ENCODE results near the gene FAM72D. TPM values are rescaled to one million over a fixed set of nuclear protein-coding genes. Genes with fewer than 3 reads are reported as not detected.
A peak's percentile ranks its signal among the peaks of the same experiment; 100 is the strongest.
"Not testable (repeated sequence)": the region's sequence is repeated elsewhere in the genome, so short reads cannot be mapped to it uniquely, and the experiment has no call there.

The FAM72D gene
- total RNA-seq, 2 experiments from 2014 or later: 21.0 to 23.2 TPM

GRCh38 chr1:145103294-145103693, 7.5 kb downstream of the FAM72D start:
- H3K36me3 Mint-ChIP-seq (ENCODE audit: low read depth); ATAC-seq; intact Hi-C loops (cut with micrococcal nuclease); H3K27ac Mint-ChIP-seq; H3K27me3 Mint-ChIP-seq; POLR2A ChIA-PET; CTCF ChIA-PET; DNase-seq; H3K4me1 Mint-ChIP-seq (ENCODE audit: low read depth); H3K4me3 Mint-ChIP-seq; H3K9me3 Mint-ChIP-seq: not testable (repeated sequence)

GRCh38 chr1:145111674-145112073, 15.9 kb downstream of the FAM72D start:
- H3K4me1 Mint-ChIP-seq (ENCODE audit: low read depth); DNase-seq; H3K27ac Mint-ChIP-seq; POLR2A ChIA-PET; H3K9me3 Mint-ChIP-seq; intact Hi-C loops (cut with micrococcal nuclease); ATAC-seq; H3K27me3 Mint-ChIP-seq; H3K36me3 Mint-ChIP-seq (ENCODE audit: low read depth); CTCF ChIA-PET; H3K4me3 Mint-ChIP-seq: not testable (repeated sequence)

GRCh38 chr1:145112703-145113102, 16.9 kb downstream of the FAM72D start:
- H3K4me1 Mint-ChIP-seq (ENCODE audit: low read depth): not testable (repeated sequence)

DNA sequence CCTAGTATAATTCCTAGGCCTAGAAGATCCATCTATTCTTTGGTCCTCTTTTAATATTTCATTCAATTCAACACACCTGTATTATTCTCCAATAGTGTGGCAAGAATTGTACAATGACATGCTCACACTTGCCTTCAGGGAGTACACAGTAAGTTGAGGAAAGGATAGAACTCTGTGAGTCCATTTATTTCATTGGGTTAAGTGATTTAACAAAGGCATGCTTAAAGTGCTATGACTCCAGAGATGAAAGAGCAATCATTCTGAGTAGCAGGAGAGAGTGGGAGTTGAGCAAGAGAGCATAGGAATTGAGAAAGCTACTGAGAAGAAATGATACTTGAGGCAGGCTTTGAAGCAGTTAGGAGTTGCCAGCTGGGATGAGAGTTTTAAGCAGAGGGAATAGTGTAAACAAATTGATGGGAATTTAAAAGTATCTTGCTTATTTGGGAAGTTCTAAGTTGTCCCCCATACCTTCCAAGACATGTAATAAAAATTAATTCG, 18.8 kb downstream of the FAM72D start:
- H3K4me3 Mint-ChIP-seq; H3K36me3 Mint-ChIP-seq (ENCODE audit: low read depth); H3K4me1 Mint-ChIP-seq (ENCODE audit: low read depth); H3K27me3 Mint-ChIP-seq; ATAC-seq; H3K27ac Mint-ChIP-seq; DNase-seq; CTCF ChIA-PET; POLR2A ChIA-PET; intact Hi-C loops (cut with micrococcal nuclease); H3K9me3 Mint-ChIP-seq: not testable (repeated sequence)

More at GRCh38 chr1:145112703-145113102, 16.9 kb downstream of the FAM72D start:
- POLR2A ChIA-PET; intact Hi-C loops (cut with micrococcal nuclease); H3K36me3 Mint-ChIP-seq (ENCODE audit: low read depth); H3K27me3 Mint-ChIP-seq; H3K9me3 Mint-ChIP-seq; DNase-seq; H3K27ac Mint-ChIP-seq; CTCF ChIA-PET; ATAC-seq; H3K4me3 Mint-ChIP-seq: not testable (repeated sequence)

DNA sequence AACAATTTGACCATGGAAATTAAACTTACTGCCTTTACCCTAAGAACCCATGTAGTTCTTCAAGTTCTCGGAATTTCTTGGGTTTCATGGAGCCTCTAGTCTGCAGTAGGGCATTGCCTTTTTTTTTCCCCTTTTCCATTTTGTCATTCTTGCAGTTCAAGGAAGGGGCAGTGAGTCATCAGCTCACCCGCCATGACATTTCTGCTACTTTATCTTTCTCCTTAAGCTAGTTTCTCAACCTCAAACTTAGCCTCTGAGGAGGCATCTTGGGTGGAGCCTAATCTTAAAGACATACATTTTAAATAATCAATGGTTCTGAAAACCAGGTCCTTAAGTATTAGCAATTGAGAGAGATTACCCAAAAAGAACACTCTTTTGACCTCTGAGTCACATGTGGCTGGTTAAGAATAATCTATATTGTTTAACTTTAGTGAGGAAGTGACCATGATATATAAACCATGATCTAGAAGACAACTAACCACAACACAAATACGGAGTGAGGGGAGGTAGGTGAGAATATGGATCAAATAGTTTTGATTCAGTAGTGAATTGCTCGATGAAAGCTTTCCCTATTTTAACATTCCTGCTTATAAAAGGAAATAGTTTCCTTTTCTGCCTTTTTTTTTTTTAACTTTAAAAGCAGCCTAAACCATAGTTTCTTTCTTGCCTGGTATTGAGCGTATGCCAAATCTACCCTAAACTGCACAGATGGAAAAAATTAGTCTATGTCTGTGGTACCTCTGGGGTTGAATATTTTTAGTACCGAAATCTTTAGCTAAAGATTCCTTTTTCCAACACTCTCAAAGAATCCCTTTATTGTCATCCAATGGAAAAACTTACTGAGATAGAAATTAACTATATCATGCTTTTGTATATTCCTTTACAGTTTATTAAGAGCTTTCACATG, 20.1 kb downstream of the FAM72D start:
- peak; percentile 69 for ATAC-seq
- H3K4me1 Mint-ChIP-seq (ENCODE audit: low read depth); intact Hi-C loops (cut with micrococcal nuclease); POLR2A ChIA-PET; H3K4me3 Mint-ChIP-seq; CTCF ChIA-PET; H3K36me3 Mint-ChIP-seq (ENCODE audit: low read depth); H3K27ac Mint-ChIP-seq; H3K9me3 Mint-ChIP-seq; DNase-seq; H3K27me3 Mint-ChIP-seq: not testable (repeated sequence)

DNA sequence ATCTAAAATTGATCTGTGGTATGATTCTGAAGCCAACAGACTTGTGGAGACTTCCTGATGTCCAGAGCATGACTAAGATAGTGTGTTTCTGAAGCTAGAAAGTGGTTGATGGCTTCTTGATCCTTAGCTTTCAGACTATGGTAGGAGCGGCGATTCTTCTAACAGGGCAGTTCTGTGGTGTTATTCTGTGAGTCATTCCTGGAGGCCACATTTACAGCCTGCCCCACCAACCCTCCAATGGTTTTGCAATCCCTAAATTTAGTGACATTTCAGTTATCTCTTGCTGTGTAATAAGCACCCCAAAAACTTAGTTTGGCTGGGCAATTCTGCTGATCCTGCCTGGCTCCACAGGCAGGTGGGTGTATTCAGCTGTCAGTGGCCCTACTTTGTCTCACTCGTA, 24.1 kb downstream of the FAM72D start:
- H3K27me3 Mint-ChIP-seq; H3K9me3 Mint-ChIP-seq; CTCF ChIA-PET; H3K36me3 Mint-ChIP-seq (ENCODE audit: low read depth); DNase-seq; POLR2A ChIA-PET; H3K4me1 Mint-ChIP-seq (ENCODE audit: low read depth); intact Hi-C loops (cut with micrococcal nuclease); H3K4me3 Mint-ChIP-seq; H3K27ac Mint-ChIP-seq; ATAC-seq: not testable (repeated sequence)

DNA sequence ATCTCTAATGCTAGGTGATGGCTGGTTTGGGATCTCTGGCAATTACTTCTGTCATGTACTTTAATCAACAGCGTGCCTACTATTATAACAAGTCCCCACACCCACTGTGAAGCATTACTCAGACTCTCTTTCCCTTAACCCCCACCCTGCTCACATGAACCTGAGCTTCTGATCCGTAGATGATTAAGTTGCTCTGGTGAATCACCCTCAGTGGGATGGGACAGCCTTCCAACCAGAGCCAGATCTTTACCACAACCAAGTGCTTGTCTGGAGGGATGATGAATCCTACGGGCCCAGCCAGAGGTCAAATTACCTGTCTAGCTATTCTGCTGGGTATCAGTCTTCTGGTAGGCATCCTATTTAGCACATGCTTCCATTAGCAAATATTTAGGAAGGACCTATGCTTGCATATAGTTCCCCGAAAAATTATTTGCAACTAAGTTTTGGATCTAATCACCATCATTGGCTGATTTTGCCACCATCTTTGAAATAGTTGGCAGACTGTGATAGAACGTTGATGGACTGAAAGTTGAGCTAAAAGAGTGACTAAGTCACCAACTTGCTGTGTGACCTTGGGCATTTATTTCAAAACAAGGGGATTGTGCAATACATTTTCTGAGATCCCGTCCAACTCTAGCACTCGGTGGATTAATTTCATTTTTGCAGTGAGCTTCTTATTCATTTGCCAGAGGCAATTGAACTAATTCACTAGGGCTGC, 26.7 kb downstream of the FAM72D start:
- H3K36me3 Mint-ChIP-seq (ENCODE audit: low read depth); intact Hi-C loops (cut with micrococcal nuclease); H3K27ac Mint-ChIP-seq; POLR2A ChIA-PET; CTCF ChIA-PET; H3K9me3 Mint-ChIP-seq; H3K27me3 Mint-ChIP-seq; DNase-seq; H3K4me3 Mint-ChIP-seq; ATAC-seq; H3K4me1 Mint-ChIP-seq (ENCODE audit: low read depth): not testable (repeated sequence)

- H3K4me3 Mint-ChIP-seq; CTCF ChIA-PET; H3K27ac Mint-ChIP-seq; H3K27me3 Mint-ChIP-seq; intact Hi-C loops (cut with micrococcal nuclease); H3K9me3 Mint-ChIP-seq; DNase-seq; H3K4me1 Mint-ChIP-seq (ENCODE audit: low read depth); ATAC-seq; POLR2A ChIA-PET; H3K36me3 Mint-ChIP-seq (ENCODE audit: low read depth): not testable (repeated sequence)
Measured at GRCh38 chr1:145123062-145123395, 27.3 kb downstream of the FAM72D start.

DNA sequence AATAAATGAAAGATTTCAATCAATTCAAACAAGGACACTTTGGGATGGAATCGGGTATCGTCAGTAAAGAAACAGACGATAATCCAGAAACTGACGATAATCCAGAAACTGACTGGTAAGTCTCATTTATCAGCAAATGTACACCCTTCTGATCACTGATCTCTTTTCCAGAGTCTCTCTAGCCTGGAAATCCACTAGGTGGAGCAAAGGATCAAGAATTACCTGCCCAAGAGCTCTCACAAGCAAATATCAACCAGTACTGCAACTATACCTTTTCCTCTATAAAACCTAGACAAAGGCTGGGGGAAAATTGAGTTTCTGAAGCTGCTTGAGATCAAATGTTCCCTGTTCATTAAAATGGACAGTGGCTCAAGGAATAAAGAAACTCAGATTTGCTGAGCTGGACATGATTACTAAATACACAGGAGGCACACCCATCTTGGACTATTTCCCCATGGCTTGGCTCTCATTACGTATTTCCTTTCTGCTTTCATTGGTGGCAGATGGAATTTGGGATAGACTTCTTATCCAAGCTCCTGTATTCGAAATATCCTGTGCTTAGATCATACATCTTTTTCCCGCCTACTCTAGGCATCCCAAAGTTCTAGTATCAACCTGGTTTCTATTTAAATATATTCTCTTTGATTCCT, 28.3 kb downstream of the FAM72D start:
- H3K27me3 Mint-ChIP-seq; intact Hi-C loops (cut with micrococcal nuclease): not testable (repeated sequence)
- peak; percentile 56 for ATAC-seq

GRCh38 chr1:145125112-145125511, 29.3 kb downstream of the FAM72D start:
- CTCF ChIA-PET; H3K27ac Mint-ChIP-seq; H3K27me3 Mint-ChIP-seq; H3K4me1 Mint-ChIP-seq (ENCODE audit: low read depth); POLR2A ChIA-PET; ATAC-seq; DNase-seq; H3K9me3 Mint-ChIP-seq; H3K36me3 Mint-ChIP-seq (ENCODE audit: low read depth); H3K4me3 Mint-ChIP-seq; intact Hi-C loops (cut with micrococcal nuclease): not testable (repeated sequence)

More for the DNA sequence above, 28.3 kb downstream of the FAM72D start:
- H3K36me3 Mint-ChIP-seq (ENCODE audit: low read depth); CTCF ChIA-PET; H3K9me3 Mint-ChIP-seq; H3K4me3 Mint-ChIP-seq; H3K27ac Mint-ChIP-seq; H3K4me1 Mint-ChIP-seq (ENCODE audit: low read depth); POLR2A ChIA-PET; DNase-seq: not testable (repeated sequence)

GRCh38 chr1:145127144-145127543, 31.4 kb downstream of the FAM72D start:
- DNase-seq; H3K36me3 Mint-ChIP-seq (ENCODE audit: low read depth); CTCF ChIA-PET; POLR2A ChIA-PET; H3K27me3 Mint-ChIP-seq; H3K27ac Mint-ChIP-seq; intact Hi-C loops (cut with micrococcal nuclease); H3K4me1 Mint-ChIP-seq (ENCODE audit: low read depth); H3K9me3 Mint-ChIP-seq; ATAC-seq; H3K4me3 Mint-ChIP-seq: not testable (repeated sequence)

Data from activated CD8-positive, alpha-beta T cell treated with anti-CD3 and anti-CD28 coated beads for 36 hours (primary cell).